Muscle layer of duodenum (tissue), 2 donors: ENCODE results near the gene RASSF3.
A peak's percentile ranks its signal among the peaks of the same experiment; 100 is the strongest.

Experiments
- H3K27ac ChIP-seq: one replicate; pipeline ENCODE4 v1.7.0; 2013; ENCODE audit warnings: mild to moderate bottlenecking, low read length
- H3K27me3 ChIP-seq: one replicate; pipeline ENCODE4 v1.7.0; 2013; ENCODE audit warnings: low read depth, mild to moderate bottlenecking, control low read depth, low read length
- H3K36me3 ChIP-seq, 2 donors: one replicate each; pipeline ENCODE4 v1.7.0; 2013; ENCODE audit warnings: low read length in 2 of 2, control low read depth in 1 of 2, mild to moderate bottlenecking in 1 of 2; ENCODE audit not compliant: insufficient read depth in 2 of 2, control insufficient read depth in 1 of 2
- H3K4me1 ChIP-seq, 2 donors: one replicate each; pipeline ENCODE4 v1.7.0; 2013; ENCODE audit warnings: low read length in 2 of 2, mild to moderate bottlenecking in 2 of 2, control low read depth in 1 of 2, moderate library complexity in 1 of 2; ENCODE audit not compliant: insufficient read depth in 2 of 2, control insufficient read depth in 1 of 2
- H3K4me3 ChIP-seq, 2 donors: one replicate each; pipeline ENCODE4 v1.7.0; 2013; ENCODE audit warnings: low read length in 2 of 2, low read depth in 1 of 2, mild to moderate bottlenecking in 1 of 2
- H3K9me3 ChIP-seq, 2 donors: one replicate each; pipeline ENCODE4 v1.7.0; 2013; ENCODE audit warnings: low read length in 2 of 2, control low read depth in 1 of 2, mild to moderate bottlenecking in 1 of 2; ENCODE audit not compliant: control insufficient read depth in 1 of 2
- donor health status: healthy.

The RASSF3 gene

GRCh38 chr12:64610079-64610659 is at the start of gene RASSF3:
Gene RASSF3 (plus strand): TSS chr12:64610495. CDS start chr12:64610633, 138 bp downstream.
- H3K4me3 ChIP-seq, result peak within 1 kb of the TSS; percentile 73 to 94
- H3K36me3 ChIP-seq, result no peaks in the 10 kb centered on the region
- no peaks in the 10 kb centered on the region for H3K27me3 ChIP-seq
- no peaks in the 10 kb centered on the region for H3K9me3 ChIP-seq
- H3K4me1 ChIP-seq, result peaks cover 5 to 11% of the 10 kb centered on the region in 2 donors
- H3K27ac ChIP-seq, result peak within 1 kb of the TSS; percentile 84

DNA sequence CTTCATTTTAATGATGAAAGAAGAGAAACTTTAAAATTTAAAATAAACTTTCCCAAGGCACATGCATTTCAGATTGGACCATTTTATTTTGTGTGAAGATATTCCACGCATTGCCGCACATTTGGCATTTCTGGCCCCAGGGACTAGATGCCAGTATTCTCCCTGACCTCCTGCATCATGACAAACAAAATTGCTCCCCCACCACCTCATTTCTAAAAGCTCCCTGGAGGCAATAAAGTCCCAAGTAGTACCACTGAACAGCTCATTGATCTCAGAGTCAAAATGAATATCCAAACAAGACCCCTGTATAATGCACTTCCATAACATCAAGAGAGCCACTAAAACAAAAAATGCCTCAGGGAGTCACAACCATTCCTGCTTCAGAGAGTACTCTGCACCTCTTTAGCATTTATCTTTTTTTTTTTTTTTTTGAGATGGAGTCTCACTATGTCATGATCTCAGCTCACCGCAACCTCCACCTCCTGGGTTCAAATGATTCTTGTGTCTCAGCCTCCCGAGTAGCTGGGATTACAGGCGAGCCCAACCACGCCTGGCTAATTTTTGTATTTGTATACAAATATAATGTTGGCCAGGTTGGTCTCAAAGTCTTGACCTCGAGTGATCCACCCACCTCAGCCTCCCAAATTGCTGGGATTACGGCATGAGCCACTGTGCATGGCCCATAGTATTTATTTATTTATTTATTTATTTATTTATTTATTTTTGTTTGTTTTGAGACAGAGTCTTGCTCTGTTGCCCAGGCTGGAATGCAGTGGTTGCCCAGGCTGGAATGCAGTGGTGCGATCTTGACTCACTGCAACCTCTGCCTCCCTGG is 48.8 kb upstream of the RASSF3 start:
- H3K27ac ChIP-seq, result no peak overlapping the region

DNA sequence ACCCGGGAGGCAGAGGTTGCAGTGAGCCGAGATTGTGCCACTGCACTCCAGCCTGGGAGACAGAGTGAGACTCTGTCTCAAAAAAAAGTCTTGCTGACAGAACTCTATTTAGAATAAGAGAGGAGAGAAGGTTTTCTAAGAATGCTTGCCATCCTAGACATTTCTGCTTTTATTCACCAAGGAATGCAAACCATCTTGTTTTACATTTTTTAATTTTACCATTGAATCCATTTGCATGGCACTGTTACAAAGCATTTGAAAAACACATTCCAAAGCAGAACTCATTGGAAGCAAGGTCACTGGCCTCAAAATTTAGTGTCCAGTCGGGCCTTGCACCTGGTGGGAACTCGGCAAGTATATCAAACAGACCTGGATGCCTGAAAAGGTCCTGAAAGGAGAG is 44.2 kb upstream of the RASSF3 start:
- Histone ChIP-seq H3K4me1 (no peaks in the 10 kb centered on the region), H3K9me3 (no peaks in the 10 kb centered on the region), H3K4me3 (no peak overlapping the region), H3K27me3 (no peaks in the 10 kb centered on the region), H3K27ac (no peak overlapping the region), H3K36me3 (no peaks in the 10 kb centered on the region)

More for the DNA sequence above, 48.8 kb upstream of the RASSF3 start:
- Histone ChIP-seq H3K4me3 (no peak overlapping the region), H3K36me3 (no peaks in the 10 kb centered on the region), H3K27me3 (no peaks in the 10 kb centered on the region), H3K9me3 (no peaks in the 10 kb centered on the region), H3K4me1 (peaks cover 0 to 6% of the 10 kb centered on the region in 2 donors)

- Histone ChIP-seq H3K27me3 (no peaks in the 10 kb centered on the region), H3K9me3 (no peaks in the 10 kb centered on the region), H3K4me1 (no peaks in the 10 kb centered on the region), H3K36me3 (no peaks in the 10 kb centered on the region), H3K27ac (no peak overlapping the region), H3K4me3 (no peak overlapping the region)
These were observed 43.3 kb upstream of the RASSF3 start for GRCh38 chr12:64566831-64567517.

DNA sequence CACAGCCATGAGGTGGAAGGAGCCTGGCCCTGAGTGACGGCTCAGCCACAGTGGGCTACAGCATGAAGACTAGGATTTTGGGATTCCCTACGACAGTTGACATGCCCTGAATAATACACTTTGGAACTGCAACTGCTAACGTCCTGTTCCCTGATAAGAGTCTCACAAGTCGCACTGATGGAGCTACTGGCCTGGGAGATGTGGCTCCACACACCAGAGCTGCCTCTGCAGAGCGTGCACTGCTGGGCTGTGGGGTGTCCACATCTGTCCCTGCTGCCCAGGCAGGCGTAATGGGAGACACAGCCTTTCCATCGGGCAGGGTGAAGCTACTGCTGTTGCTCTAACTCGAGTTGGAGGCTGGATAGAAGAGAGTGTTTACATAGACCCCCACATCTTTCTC is 42.7 kb upstream of the RASSF3 start:
- no peak overlapping the region for H3K4me3 ChIP-seq
- H3K27ac ChIP-seq, result no peak overlapping the region

DNA sequence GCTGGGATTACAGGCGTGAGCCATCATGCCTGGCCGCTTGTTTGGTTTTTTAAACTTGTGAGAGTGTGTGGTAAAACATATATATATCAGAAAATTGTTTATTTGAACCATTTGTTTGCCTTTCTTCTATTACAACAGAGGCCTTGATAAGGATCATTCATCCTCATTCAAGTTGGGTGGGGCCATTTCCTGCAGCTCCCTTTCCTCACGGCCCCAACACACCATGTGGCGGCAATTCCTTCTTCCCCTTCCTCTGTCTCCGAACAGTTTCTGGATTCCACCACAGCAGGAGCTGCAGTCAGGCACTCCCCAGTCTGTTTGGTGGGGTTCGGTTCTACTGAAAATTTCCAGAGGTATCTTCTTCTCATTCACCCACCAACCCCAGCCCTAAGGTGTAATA is 42.0 kb upstream of the RASSF3 start:
- no peaks in the 10 kb centered on the region for H3K27me3 ChIP-seq
- H3K4me3 ChIP-seq, result no peak overlapping the region
- H3K9me3 ChIP-seq, result no peaks in the 10 kb centered on the region
- no peaks in the 10 kb centered on the region for H3K36me3 ChIP-seq
- no peak overlapping the region for H3K27ac ChIP-seq
- H3K4me1 ChIP-seq, result no peaks in the 10 kb centered on the region

More for the DNA sequence above, 42.7 kb upstream of the RASSF3 start:
- no peaks in the 10 kb centered on the region for H3K4me1 ChIP-seq
- no peaks in the 10 kb centered on the region for H3K27me3 ChIP-seq
- no peaks in the 10 kb centered on the region for H3K9me3 ChIP-seq
- H3K36me3 ChIP-seq, result no peaks in the 10 kb centered on the region

GRCh38 chr12:64569923-64570691 is 40.2 kb upstream of the RASSF3 start:
- Histone ChIP-seq H3K4me3 (no peak overlapping the region), H3K27ac (no peak overlapping the region), H3K9me3 (peaks cover 6 to 7% of the 10 kb centered on the region in 2 donors)

GRCh38 chr12:64571411-64571810 is 38.9 kb upstream of the RASSF3 start:
- Histone ChIP-seq H3K4me1 (no peaks in the 10 kb centered on the region), H3K27ac (no peak overlapping the region), H3K4me3 (no peak overlapping the region), H3K27me3 (no peaks in the 10 kb centered on the region), H3K36me3 (no peaks in the 10 kb centered on the region), H3K9me3 (peaks cover 6 to 11% of the 10 kb centered on the region in 2 donors)

More at GRCh38 chr12:64569923-64570691, 40.2 kb upstream of the RASSF3 start:
- Histone ChIP-seq H3K4me1 (no peaks in the 10 kb centered on the region), H3K27me3 (no peaks in the 10 kb centered on the region), H3K36me3 (no peaks in the 10 kb centered on the region)

GRCh38 chr12:64572241-64572640 is 38.1 kb upstream of the RASSF3 start:
- H3K36me3 ChIP-seq, result no peaks in the 10 kb centered on the region
- H3K4me3 ChIP-seq, result no peak overlapping the region
- H3K27ac ChIP-seq, result no peak overlapping the region
- peaks cover 6 to 11% of the 10 kb centered on the region in 2 donors for H3K9me3 ChIP-seq
- H3K27me3 ChIP-seq, result no peaks in the 10 kb centered on the region
- H3K4me1 ChIP-seq, result no peaks in the 10 kb centered on the region

DNA sequence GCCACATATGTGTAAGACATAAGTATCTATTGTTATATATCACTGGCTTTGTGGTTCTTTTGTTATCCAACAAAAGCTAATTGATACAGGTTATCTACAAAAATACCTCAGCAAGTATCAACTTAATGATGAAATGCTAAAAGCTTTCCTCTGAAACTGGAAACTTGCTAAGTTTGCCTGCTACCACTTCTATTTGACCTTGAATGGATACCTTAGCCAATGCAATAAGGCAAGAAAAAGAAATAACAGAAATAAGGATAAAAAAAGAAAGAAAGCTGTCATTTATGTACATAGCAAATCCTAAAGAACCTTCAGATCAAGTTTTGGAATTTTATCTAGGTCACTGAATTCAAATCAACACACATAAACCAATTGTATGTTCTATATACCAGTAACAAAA is 35.5 kb upstream of the RASSF3 start:
- H3K27ac ChIP-seq, result no peak overlapping the region
- no peak overlapping the region for H3K4me3 ChIP-seq
- H3K4me1 ChIP-seq, result no peaks in the 10 kb centered on the region
- H3K27me3 ChIP-seq, result no peaks in the 10 kb centered on the region
- H3K36me3 ChIP-seq, result no peaks in the 10 kb centered on the region
- peaks cover 6 to 11% of the 10 kb centered on the region in 2 donors for H3K9me3 ChIP-seq

DNA sequence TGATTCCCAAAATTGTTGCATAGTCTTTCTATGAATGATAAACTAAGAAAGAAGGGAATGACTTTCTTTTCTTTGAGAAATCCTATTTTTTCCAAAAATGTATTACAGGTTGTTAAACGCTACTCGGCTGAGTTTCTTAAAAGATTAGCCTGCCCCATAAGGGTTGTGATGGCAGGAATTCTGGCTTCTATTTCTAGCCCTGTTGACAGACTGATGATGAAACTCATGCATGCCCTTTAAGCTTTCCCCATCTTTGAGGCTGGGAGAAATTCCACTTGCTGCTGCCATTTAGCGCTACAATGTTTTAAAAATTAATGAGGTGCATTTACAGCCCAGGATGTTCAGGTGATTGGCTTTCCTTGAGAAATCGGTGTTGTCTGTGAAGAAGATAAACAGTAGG is 33.2 kb upstream of the RASSF3 start:
- no peak overlapping the region for H3K27ac ChIP-seq
- H3K4me3 ChIP-seq, result no peak overlapping the region
- no peaks in the 10 kb centered on the region for H3K27me3 ChIP-seq
- no peaks in the 10 kb centered on the region for H3K4me1 ChIP-seq
- no peaks in the 10 kb centered on the region for H3K36me3 ChIP-seq
- H3K9me3 ChIP-seq, result peaks cover 6 to 11% of the 10 kb centered on the region in 2 donors
